Thoracic aorta (tissue), 2 donors: Measurements from ENCODE around the gene VSX1. TPM values are rescaled to one million over a fixed set of nuclear protein-coding genes. Genes with fewer than 3 reads are reported as not detected.

ENCODE experiments used
- ATAC-seq: fragments of 150-250 bp; one replicate; pipeline ENCODE4 v1.8.0; 2017; ENCODE audit warnings: low read depth; ENCODE audit not compliant: insufficient number of reproducible peaks, low FRiP score
- DNase-seq: peaks from one replicate; pipeline ENCODE4 v3.0.0-alpha.2; 2020; ENCODE audit warnings: low spot score
- H3K27ac ChIP-seq, 2 donors: fragments of 200-600 bp; sonication (generic); 1 replicate in 1 of 2; 2 replicates in 1 of 2; pipeline ENCODE4 v1.5.1; 2016; ENCODE audit warnings: mild to moderate bottlenecking in 2 of 2, moderate library complexity in 2 of 2
- H3K27me3 ChIP-seq: fragments of 200-600 bp; sonication (generic); replicated peaks from 2 replicates; pipeline ENCODE4 v1.6.0; 2016; ENCODE audit warnings: mild to moderate bottlenecking; ENCODE audit not compliant: insufficient read depth
- H3K36me3 ChIP-seq: fragments of 200-600 bp; sonication (generic); one replicate; pipeline ENCODE4 v1.5.1; 2016
- H3K4me1 ChIP-seq, 2 donors: fragments of 200-600 bp; sonication (generic); 1 replicate in 1 of 2; 2 replicates in 1 of 2; pipeline versions ENCODE4 v1.5.1 to v1.6.0; 2016; ENCODE audit warnings: low read depth in 2 of 2, mild to moderate bottlenecking in 1 of 2; ENCODE audit not compliant: control insufficient read depth in 1 of 2
- H3K4me3 ChIP-seq: fragments of 200-600 bp; sonication (generic); 2 replicates; pipeline ENCODE4 v1.5.1; 2016; ENCODE audit warnings: mild to moderate bottlenecking
- H3K9me3 ChIP-seq: fragments of 200-600 bp; sonication (generic); 2 replicates; pipeline ENCODE4 v1.5.1; 2016
- CTCF ChIP-seq: fragments of 200-600 bp; sonication (generic); IDR thresholded peaks from one replicate; pipeline ENCODE4 v1.5.1; 2019; ENCODE audit warnings: antibody characterized with exemption
- total RNA-seq, 2 donors: library from RNA; depleted of rRNA; stranded (reverse); fragments of >200 nt; gene quantifications; one replicate each; pipeline versions ENCODE4 v1.1.0 to v1.2.3, GENCODE V29; 2016

The VSX1 gene
- total RNA-seq, 2 donors from 2014 or later = not detected

- no peak overlapping the region for H3K4me3 ChIP-seq
- H3K27me3 ChIP-seq = no peaks in the 10 kb centered on the region
- H3K27ac ChIP-seq = no peak overlapping the region
- H3K9me3 ChIP-seq = no peaks in the 10 kb centered on the region
- no peaks in the 10 kb centered on the region for H3K36me3 ChIP-seq
- no peak for TF ChIP-seq CTCF
- DNase-seq (no peak), ATAC-seq (no peak)
- no peaks in the 10 kb centered on the region for H3K4me1 ChIP-seq
These were observed 15.6 kb upstream of the VSX1 start for GRCh38 chr20:25097498-25097897.

- Histone ChIP-seq H3K4me1 (no peaks in the 10 kb centered on the region), H3K27ac (no peak overlapping the region), H3K27me3 (peaks cover 5% of the 10 kb centered on the region), H3K9me3 (no peaks in the 10 kb centered on the region), H3K4me3 (no peak overlapping the region), H3K36me3 (no peaks in the 10 kb centered on the region)
- no peak for TF ChIP-seq CTCF
- DNase-seq (no peak), ATAC-seq (no peak)
These were observed 8.8 kb upstream of the VSX1 start for GRCh38 chr20:25090492-25091429.

GRCh38 chr20:25089662-25090061 is 7.7 kb upstream of the VSX1 start:
- Histone ChIP-seq H3K36me3 (no peaks in the 10 kb centered on the region), H3K9me3 (no peaks in the 10 kb centered on the region), H3K4me3 (no peak overlapping the region), H3K4me1 (peaks cover 0 to 2% of the 10 kb centered on the region in 2 donors), H3K27ac (no peak overlapping the region), H3K27me3 (peaks cover 5% of the 10 kb centered on the region)
- no peak for TF ChIP-seq CTCF
- no peak for ATAC-seq
- DNase-seq = no peak

GRCh38 chr20:25089096-25089495 is 7.2 kb upstream of the VSX1 start:
- peaks cover 5% of the 10 kb centered on the region for H3K27me3 ChIP-seq
- no peak for TF ChIP-seq CTCF
- no peaks in the 10 kb centered on the region for H3K9me3 ChIP-seq
- no peak for DNase-seq
- H3K4me1 ChIP-seq = peaks cover 0 to 7% of the 10 kb centered on the region in 2 donors
- no peak for ATAC-seq
- H3K27ac ChIP-seq = no peak overlapping the region
- H3K36me3 ChIP-seq = no peaks in the 10 kb centered on the region
- no peak overlapping the region for H3K4me3 ChIP-seq

GRCh38 chr20:25088267-25088666 is 6.3 kb upstream of the VSX1 start:
- no peak for TF ChIP-seq CTCF
- Histone ChIP-seq H3K9me3 (no peaks in the 10 kb centered on the region), H3K27me3 (peaks cover 5% of the 10 kb centered on the region), H3K27ac (no peak overlapping the region), H3K4me1 (peaks cover 0 to 15% of the 10 kb centered on the region in 2 donors), H3K4me3 (no peak overlapping the region), H3K36me3 (no peaks in the 10 kb centered on the region)
- no peak for DNase-seq
- no peak for ATAC-seq
